SW480 (cell line): Measurements from ENCODE around the gene DISC1.
A peak's percentile ranks its signal among the peaks of the same experiment; 100 is the strongest.
"Not testable (repeated sequence)": the region's sequence is repeated elsewhere in the genome, so short reads cannot be mapped to it uniquely, and the experiment has no call there.

Experiments used
- DNase-seq: peaks from one replicate; pipeline ENCODE4 v3.0.0-alpha.2; 2016; ENCODE audit warnings: low spot score

Gene DISC1

DNA sequence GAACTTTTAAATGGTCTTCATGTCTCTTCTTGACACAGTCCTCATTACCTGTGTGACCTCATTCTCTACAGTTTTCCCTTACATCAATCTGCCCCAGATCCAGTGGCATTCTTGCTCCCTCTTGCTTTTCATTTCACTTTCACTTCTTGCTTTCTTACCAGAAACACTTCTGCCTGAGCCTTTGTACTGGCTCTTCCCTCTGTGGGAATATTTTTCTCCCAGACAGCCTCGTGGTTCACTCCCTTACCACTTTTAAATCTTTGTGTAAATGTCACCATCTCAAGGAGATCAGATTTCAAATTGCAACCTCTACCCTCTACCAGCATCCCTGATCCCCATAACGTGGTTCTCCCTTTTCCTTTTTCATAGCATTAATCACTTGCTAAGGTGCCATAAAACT is 73.2 kb downstream of the DISC1 start:
- DNase-seq, result no peak

DNA sequence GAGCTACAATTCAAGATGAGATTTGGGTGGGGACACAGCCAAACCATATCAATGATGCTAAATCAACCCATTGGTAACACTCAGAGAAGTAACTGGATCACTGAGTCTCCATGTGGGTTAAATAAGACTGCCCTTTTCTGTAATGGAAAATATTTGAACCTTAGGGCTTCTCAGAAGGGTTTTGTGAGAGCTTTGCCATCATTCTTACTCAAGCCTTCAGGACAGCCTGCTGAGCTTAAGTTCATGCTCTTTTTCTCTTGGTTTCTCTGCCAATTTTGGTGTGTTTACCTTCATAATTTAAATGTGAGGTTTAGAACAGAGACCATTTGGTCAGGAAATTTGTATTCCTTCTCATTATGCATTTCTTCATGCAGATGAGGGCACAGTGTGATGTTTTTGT is 74.7 kb downstream of the DISC1 start:
- DNase-seq, result no peak

DNA sequence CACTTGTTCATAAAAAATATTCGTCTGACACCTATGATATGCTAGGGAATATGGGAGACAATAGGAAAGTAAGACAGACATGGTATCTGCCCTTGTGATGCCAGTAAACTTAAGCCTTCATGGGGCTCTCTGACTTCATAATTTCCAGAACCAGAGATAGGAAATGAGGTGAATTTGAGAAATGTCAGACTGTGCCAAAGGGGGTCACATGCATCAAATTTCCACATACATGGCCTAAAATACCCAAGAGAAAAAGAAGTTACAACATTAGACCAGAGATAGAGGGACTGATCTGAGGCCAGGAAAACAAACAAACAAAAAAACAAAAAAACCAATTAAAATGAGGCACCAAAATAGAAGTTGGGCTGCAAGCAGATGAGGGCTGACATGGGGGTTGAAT is 75.7 kb downstream of the DISC1 start:
- no peak for DNase-seq

DNA sequence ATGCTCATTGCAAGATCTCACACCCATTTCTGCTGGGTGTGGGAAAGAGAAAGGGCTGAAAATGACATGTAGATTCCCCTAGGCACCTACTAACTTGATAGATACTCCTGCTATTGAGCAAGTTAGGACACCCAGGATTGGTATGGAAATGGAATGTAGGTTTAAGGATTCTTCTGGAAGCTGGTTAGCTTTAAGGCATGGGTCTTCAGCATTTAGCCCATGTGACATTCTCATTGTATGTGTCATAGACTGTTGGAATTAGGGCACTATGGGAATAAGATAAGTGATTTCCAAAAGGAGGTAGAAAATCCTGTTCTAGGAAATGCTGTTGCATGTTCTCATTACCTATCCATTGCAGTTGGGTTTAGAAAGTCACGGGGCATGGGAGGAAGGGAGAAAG is 76.2 kb downstream of the DISC1 start:
- DNase-seq, result no peak

DNA sequence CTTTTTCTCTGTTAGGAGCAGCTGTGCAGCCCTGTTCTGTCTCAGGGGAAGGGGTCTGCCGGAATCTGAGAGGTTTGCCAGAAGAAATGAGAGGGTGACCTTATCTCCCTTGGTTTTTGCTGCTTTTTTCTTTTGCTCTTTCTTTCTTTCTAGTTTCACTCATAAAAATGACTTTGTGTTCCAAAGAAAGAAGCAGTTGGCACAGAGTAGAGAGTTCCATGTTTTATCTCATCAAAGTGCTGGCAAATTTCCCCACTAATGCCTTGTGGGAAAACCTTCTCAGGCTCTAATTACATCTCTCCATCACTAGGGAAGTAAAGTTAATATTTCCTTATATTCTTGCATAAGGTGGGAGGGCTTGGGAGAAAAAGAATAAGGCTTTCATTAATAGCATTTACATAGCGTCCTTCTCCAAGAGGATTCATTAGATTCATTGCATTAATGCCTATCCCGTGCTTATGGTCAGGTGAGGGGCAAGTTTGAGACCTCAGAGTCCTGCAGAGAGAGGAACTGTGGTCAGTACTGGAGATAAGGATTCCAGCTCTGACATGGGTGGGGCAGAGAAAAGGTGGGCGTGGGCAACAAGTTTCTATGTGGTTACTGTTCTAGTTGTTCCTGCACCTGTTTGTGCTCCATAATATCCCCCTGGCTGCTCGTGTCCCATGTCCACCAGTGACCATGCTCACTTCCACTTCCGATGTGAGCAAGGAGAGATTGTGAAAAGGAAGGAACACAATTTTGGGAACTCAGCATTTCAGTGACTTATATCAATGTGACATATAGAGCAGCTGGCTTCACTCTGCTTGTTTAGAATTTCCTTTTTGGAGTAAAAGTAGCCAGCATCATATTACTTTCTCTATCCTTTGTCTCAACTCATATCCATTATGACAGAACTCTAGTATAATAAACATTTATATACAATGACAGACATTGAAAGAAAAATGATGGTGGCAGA is 79.5 kb downstream of the DISC1 start:
- DNase-seq, result no peak

DNA sequence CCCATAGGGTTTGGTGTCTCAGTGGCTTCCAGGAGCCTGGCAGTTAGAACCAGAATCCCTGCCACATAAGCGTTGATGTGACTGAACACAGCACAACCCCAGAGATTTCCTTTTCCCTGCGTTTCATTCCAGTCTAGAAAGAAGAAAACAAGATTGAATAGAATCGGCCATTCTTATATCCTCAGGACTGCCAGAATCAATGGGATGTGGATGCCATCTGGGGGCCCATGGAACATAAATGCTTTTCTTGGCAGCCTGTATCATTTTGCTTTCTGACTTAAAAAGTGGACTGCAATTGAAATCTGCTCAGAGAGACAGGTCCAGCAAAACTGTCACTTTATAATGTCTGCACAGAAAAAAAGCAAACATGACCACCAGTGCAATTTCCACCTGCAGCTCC is 80.3 kb downstream of the DISC1 start:
- DNase-seq, result no peak

DNA sequence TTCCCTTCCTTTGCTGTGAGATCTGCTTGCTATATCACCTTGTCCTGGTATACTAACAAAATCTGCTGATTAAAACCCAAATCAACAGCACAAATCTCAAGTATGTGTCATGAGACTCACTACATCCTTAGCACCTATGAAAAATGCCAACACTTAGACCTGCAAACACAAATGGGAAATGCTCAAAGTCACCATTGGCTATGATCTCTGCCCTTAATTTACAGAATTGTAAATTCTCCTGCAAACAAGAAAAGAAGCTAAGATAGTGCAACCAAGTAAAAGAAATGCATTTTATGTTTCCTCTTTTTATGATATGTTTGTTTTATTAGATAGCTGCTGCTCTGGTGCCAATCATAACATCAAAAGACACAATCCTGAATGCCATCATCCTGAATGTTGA is 80.8 kb downstream of the DISC1 start:
- DNase-seq, result no peak

DNA sequence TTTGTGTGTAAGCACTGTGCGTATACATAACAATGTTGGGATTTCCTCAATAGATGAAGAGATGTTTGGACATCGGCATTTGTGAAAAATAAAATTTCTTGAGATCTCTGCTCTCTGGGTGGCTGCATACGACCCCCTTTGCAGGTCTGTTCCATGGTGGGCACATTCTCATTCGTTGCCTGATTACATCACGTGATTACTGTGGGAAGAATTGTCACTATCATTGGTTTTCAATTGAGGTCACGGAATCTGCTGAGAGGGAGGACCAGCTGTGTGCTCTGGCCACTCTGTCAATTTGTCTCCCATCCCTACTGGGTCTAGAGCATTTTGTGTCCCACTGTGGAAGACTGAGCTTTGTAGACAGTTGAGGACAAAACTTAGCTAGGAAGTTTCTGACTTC is 81.8 kb downstream of the DISC1 start:
- no peak for DNase-seq

DNA sequence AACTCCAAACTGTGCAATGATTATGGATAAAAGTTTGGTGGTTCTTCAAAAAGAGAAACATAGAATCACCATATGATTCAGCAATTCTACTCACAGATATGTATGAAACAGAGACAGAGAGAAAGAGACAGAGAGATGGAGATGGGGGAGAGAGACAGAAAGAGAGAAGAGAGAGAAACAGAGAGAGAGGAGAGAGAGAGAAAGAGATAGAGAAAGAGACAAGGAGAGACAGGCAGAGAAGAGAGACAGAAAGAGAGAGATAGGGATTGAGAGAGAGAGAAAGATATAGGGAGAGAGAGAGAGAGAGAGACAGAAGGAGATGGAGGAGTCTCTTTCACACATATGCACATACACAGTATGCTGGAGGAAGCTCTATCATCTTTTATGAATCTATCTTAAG is 87.8 kb downstream of the DISC1 start:
- DNase-seq, result no peak

DNA sequence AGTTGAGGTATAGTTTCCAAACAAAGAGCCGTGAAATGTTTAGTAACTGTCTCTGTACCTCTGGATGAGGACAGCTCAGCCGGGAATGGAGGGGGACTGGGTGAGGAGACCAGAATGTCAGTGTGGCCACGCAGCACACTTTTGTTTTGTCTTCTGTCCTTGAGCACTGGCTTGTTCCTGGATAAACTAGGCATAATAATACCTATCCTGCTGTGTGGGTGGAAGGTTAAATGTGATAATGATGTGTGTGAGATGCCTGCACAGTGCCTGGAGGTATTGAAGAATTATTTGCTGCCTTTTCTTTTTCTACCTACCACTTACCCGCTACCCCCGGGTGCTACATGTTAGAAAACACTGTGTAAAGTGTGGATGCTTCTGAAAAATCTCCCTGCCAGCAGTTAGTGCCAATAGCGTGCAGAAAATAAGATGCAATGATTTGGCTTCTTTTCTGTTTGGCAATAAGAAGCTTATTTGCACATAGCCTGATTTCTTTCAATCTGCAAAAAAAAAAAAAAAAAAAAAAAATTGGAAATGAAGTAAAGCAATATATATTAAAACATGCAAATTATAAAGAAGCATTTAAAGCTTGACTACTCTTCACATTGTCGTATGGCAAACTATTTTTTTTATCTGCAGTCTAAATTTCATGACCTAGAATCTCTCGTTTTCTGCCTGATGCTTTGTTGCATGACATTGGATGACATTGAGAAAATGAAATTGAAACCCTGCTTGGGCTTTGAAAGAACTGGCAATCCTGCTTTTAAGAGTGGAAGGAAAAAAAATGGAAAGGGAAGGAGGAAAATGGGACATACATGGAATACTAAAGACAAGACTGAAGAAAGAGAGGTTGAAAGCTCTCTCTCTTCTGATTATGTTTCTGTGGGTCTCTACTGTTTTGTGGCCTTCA is 89.5 kb downstream of the DISC1 start:
- no peak for DNase-seq

DNA sequence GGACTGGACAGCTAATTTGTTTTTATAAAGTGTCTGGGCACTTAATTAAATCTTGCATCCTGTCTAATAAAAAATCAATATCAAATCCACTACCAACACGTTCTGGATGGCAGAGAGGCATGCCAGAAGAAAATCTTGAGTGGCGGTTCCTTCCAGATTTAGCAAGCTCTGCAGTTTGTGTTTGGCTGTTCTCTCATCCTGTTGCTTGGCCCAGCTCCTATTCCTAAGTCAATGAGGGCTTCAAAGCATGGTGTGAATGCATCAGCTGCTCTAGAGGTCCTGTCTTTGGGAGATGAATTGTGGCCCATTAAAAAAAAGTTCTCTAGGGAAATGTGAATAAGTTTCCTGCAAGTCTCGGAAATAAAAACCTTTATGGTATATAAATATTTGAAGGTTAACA is 90.3 kb downstream of the DISC1 start:
- DNase-seq, result no peak

DNA sequence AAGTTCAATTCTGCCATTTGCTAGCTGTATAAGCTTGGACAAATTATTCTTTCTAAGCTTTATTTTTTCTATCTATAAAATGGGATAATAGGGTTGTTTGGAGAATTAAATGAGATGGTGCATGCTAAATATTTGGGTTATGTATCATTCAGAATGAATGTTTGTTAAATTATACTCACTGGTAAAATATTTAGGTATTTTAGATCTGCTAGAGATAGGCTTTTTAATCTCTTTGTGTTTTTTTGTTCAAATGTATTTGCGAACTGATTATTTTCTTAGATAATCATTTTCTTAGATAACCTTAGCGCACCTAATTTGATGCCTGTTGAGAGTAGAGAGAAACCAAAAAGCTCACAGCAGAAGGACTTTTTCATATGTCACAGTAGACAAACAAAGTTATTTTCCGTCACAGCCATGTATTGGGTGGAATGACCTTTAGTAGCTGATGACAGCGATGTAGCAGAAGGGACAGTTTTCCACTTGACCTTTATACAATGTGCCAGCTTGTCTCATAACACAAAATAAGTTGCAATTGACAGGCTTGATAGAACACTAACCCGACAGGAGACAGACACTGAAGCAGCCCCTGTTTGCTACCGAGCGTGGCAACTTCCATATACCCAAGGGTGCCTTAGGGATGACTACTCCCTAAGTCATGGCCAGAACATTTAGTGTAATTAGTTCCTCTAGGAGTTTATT is 93.0 kb downstream of the DISC1 start:
- DNase-seq, result no peak

DNA sequence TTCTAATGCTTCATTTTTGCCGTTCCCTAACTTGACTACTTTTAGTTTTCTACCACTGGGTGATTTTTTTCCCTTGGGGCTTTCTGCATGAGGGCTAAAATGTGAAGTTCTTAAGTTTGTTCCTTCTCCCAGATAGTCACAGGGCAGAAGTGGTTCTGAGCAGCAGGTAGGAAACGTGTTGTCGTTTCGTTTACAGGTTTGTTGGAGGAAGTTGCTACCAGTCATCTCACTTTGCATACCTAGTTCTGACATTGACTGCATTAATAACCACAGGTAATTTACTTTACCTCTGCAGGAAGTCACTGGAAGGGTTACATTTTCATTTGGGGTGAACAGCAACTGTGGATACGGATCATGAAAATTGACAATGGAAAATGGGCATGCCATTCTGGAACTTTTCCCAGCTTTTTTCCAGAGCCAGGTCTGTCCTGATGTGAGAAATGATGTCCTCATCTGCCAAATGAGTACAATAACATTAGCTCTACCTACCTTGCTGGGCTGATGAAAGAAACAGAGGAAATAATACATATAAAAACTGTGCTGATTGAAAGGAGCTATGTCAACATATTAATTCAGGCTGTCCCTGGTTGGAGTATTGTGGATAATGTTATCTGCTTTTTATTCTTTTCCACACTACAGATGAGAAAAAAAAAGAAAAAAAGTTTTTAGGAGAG is 94.2 kb downstream of the DISC1 start:
- DNase-seq, result no peak

DNA sequence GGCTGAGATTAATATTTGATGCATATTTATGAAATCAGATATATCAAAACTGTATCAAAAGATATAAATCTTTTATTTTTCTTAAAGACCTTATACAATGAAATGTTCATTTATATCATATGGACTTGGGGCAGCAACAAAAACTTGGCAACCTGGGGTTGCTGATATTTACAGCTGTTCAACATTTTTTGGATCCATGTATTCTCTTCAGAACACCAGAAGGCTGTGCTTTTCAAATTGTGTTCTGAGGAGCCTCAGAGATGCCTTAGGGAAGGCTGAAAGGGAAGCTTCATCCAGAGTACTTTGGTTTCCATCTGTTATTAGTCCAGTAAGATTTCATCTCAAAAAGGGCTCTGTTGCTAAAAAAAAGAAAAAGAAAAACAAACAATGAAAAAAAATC is 94.8 kb downstream of the DISC1 start:
- no peak for DNase-seq

DNA sequence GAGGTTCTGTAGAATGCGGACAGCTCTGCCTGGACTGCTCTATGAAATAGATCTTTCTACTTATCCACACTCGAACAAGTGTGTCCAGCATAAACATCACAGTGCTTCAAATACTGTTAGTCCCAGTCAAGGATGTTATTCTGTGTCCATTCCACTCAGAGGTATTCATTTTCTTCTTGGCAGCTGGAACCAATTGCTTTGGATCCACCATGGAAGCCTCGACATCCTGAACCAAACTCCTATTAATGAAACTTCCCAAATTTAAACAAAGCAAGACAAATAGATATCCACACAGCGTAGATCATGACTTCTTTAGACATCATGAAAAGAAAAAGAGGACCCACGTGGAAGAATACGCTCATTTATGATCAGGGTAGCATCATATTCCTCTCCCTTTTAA is 95.8 kb downstream of the DISC1 start:
- no peak for DNase-seq

DNA sequence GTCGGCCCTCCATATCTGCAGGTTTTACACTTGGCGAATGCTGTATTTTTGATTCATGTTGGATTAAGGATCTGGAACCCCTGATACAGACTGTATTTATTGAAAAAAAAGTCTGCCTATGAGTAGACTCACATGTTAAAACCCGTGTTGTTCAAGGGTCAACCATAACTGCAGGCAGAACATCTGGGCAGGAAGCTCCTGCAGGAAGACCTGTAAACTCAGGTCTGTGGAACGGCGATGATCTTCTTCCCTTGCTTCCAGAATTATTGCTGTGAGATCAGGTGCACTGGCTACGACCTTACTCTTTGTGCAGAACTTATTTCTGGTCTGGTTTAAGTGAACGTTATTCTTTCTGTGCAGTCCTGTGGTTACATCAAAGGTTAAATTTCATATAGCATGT is 96.6 kb downstream of the DISC1 start:
- DNase-seq, result no peak

DNA sequence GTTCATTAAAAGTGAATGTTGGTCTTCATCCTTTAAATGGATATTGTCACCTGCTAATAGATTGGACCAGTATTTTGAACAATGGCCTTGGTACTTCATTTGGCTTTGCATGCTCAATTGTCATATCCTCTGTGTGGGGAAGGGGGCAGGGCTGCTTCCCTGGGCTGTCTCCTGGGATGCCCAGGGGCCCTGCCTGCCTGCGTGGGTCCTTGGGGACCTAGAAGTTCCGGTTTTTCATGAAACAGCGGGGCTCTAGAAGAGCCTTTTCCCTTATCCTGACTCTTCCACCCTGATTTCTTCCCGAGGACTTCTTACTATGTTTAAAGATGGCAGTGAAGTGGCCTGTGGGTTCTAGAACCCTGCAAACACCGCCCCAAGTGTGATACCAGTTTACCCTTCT is 97.5 kb downstream of the DISC1 start:
- no peak for DNase-seq

DNA sequence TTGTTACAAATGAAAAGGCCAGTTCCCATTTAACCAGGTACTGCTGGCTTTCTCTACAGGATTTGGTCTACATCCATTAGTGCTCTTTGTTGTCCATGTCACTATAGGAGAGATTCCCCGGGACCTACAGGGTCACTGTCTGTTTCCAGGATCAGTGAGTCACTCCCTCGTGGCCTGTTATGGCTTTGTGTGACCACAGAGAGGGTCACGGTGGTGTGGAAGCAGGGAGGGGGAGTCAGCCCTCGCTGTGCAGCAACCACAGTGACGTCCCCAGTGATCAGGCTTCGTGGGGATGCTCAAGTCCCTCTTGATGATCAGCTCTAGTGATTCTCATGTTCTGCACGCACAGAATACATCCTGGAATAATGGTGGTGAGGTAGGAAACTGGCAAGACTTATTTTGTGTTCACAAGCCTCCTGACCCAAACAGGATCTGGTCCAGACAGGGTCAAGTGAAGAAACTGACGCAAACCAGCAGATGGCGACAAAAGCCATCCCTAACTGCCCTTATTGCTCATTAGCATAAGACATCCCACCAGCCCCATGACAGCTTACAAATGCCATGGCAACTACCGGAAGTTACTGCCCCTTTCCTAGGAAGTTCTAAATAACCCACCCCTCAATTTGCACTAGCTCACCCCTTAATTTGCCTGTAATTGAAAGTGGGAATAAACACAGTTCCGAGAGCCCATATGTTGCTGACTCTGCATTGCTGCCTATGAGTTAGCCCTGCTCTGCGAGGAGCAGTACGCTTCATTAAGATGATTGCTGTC is 98.5 kb downstream of the DISC1 start:
- DNase-seq, result peak; percentile 46

DNA sequence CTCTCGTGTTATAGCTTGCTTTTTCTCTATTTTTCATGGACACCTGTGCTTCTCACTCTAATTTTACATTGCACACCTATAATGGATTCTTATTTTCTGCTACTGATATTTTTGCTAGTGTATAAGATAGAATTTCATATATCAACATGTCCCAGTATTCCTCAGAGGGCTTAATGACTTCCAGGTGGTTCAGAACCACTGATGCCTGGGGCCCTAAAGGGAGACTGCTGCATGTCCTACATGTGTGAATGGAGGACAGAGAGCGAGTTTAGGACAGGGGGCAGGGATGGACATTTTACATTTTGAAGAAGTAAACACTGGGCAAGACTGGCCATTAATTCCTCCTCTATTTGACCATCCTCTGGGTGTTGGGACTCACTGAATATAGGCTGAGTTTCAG is 100.6 kb downstream of the DISC1 start:
- DNase-seq, result no peak

DNA sequence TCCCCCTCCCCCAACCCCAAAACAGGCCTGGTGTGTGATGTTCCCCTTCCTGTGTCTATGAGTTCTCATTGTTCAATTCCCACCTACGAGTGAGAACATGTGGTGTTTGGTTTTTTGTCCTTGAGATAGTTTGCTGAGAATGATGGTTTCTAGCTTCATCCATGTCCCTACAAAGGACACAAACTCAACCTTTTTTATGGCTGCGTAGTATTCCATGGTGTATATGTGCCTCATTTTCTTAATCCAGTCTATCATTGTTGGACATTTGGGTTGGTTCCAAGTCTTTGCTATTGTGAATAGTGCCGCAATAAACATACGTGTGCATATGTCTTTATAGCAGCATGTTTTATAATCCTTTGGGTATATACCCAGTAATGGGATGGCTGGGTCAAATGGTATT is 102.4 kb downstream of the DISC1 start:
- not testable (repeated sequence) for DNase-seq

DNA sequence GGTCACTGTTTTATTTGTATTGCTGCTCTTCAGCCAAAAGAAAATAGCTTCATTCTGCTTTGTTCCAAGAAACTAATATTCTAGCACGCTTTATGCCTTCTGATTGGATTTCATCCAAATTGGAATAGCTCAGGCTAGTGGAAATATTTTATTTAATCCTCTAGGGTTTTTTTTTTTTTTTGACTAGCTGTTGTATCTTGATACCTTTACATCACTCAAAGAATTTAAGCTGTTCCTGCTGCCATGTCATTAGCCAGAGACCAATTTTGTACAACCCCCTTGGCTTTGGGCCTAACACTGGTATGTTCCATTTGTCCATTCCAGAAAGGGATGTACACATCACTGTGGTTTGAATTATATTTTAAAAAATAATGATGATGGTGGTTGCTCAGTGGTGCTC is 103.0 kb downstream of the DISC1 start:
- no peak for DNase-seq
